Right lobe of liver (tissue), 4 donors: Measurements from ENCODE around the gene SNRNP27.

ENCODE experiments used
- CTCF ChIP-seq, 4 donors: fragments of 200-600 bp in 3 of 4; fragments of 450-650 bp in 1 of 4; IDR thresholded peaks; one replicate each; pipeline versions ENCODE4 v1.5.1 to v1.8.0; 2016 to 2022; ENCODE audit warnings: antibody characterized with exemption in 4 of 4, mild to moderate bottlenecking in 2 of 4
- POLR2A ChIP-seq: fragments of 450-650 bp; IDR thresholded peaks from one replicate; pipeline ENCODE4 v1.6.1; 2017; ENCODE audit warnings: antibody characterized with exemption, mild to moderate bottlenecking
- donor health status: DM: no; HTN: no; CAD: no.
- donor health status: DM: no; HTN: no; CAD: no.
- donor health status: DM: no; HTN: yes; CAD: no.

- no peak for TF ChIP-seq CTCF (IDR thresholded peaks at IDR 0.05)
- TF ChIP-seq POLR2A, result no peak
Observed at GRCh38 chr2:69846182-69847067, 47.3 kb upstream of the SNRNP27 start.
